HG03135 (cell line): ENCODE results near the gene FIP1L1.
"Not testable (repeated sequence)": the region's sequence is repeated elsewhere in the genome, so short reads cannot be mapped to it uniquely, and the experiment has no call there.

Source experiments
- ATAC-seq: cut with Tn5 transposase; IDR thresholded peaks from one replicate; pipeline ENCODE4 v1.9.1; 2021; ENCODE audit warnings: mild to moderate bottlenecking, moderate library complexity; ENCODE audit not compliant: unreplicated experiment

Gene FIP1L1

GRCh38 chr4:53377319-53378170, at the start of gene FIP1L1:
Gene FIP1L1, plus strand, starts transcription at chr4:53377641. Its CDS starts 198 bp downstream, at chr4:53377839.
- peak; percentile 85 for ATAC-seq

GRCh38 chr4:53334916-53335315, 42.5 kb upstream of the FIP1L1 start:
- ATAC-seq, result not testable (repeated sequence)

GRCh38 chr4:53340145-53340544, 37.3 kb upstream of the FIP1L1 start:
- not testable (repeated sequence) for ATAC-seq

- ATAC-seq, result not testable (repeated sequence)
Measured at GRCh38 chr4:53346392-53346791, 31.0 kb upstream of the FIP1L1 start.

- ATAC-seq, result no peak
Measured at GRCh38 chr4:53346920-53347852, 30.3 kb upstream of the FIP1L1 start.

- no peak for ATAC-seq
Measured at GRCh38 chr4:53348046-53348445, 29.4 kb upstream of the FIP1L1 start.

- no peak for ATAC-seq
Measured at GRCh38 chr4:53349091-53349491, 28.4 kb upstream of the FIP1L1 start.

- ATAC-seq, result no peak
Measured at GRCh38 chr4:53354012-53354722, 23.3 kb upstream of the FIP1L1 start.

- no peak for ATAC-seq
Measured at GRCh38 chr4:53355930-53356521, 21.4 kb upstream of the FIP1L1 start.

- no peak for ATAC-seq
Measured at GRCh38 chr4:53361451-53361850, 16.0 kb upstream of the FIP1L1 start.

- ATAC-seq, result no peak
Measured at GRCh38 chr4:53362093-53362492, 15.3 kb upstream of the FIP1L1 start.

GRCh38 chr4:53364624-53365023, 12.8 kb upstream of the FIP1L1 start:
- ATAC-seq, result no peak

GRCh38 chr4:53365121-53365485, 12.3 kb upstream of the FIP1L1 start:
- peak; percentile 14 for ATAC-seq

- ATAC-seq, result peak; percentile 95
Measured at GRCh38 chr4:53365486-53366300, 11.7 kb upstream of the FIP1L1 start, which contains the start of gene SCFD2. Gene SCFD2, minus strand, starts transcription at chr4:53366061.

- peak; percentile 26 for ATAC-seq
Measured at GRCh38 chr4:53366301-53366716, 11.1 kb upstream of the FIP1L1 start.

GRCh38 chr4:53367721-53368120, 9.7 kb upstream of the FIP1L1 start:
- ATAC-seq, result no peak

GRCh38 chr4:53371049-53371448, 6.4 kb upstream of the FIP1L1 start:
- ATAC-seq, result no peak

GRCh38 chr4:53371843-53372521, 5.5 kb upstream of the FIP1L1 start:
- ATAC-seq, result no peak

- ATAC-seq, result no peak
Measured at GRCh38 chr4:53374777-53375258, 2.6 kb upstream of the FIP1L1 start.
